ENCODE measurements around the gene FXYD7.

DNA sequence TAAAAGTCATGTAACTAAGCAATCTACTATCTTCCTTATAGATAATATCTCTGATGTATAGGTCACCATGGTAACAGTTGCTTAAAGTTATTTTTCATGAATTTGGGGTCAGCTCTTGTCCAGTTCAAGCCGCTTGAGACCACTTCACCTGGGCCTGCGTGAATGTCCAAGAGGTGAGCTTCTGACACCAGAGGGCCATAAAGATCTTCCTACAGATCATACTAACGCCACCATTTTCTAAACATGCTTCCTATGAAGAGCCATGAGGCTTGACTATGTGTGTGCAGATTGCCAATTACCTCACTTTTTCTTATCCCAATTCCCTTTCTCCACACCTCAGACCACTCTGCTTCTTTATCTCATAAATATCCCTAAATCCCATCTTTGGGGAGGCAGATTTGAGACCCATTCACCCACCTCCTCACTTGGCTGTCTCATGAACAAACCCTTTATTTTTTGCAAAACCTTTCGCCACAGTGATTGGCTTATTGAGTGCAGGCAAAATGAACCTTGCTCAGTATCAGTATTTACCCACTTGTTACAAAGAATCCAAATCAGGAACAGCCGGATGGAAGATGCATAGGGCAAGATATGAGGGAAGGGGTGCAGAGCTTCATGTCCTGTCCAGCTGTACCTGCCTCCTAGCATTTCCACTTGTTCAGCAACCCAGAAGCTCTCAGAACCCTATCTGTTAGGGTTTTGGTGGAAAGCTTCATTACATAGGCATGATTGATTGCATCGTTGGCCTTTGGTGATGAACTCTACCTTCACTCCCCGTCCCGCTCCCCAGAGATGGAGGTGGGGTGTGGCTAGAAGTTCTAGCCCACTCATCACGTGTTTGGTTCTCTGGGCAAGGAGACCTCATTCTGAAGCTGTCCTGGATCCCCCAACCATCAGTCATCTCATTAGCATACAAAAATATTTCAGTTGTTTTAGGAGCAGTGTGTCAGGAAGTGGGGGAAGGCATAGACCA, 51.2 kb downstream of the FXYD7 start:
- TF ChIP-seq, protein P1, sequence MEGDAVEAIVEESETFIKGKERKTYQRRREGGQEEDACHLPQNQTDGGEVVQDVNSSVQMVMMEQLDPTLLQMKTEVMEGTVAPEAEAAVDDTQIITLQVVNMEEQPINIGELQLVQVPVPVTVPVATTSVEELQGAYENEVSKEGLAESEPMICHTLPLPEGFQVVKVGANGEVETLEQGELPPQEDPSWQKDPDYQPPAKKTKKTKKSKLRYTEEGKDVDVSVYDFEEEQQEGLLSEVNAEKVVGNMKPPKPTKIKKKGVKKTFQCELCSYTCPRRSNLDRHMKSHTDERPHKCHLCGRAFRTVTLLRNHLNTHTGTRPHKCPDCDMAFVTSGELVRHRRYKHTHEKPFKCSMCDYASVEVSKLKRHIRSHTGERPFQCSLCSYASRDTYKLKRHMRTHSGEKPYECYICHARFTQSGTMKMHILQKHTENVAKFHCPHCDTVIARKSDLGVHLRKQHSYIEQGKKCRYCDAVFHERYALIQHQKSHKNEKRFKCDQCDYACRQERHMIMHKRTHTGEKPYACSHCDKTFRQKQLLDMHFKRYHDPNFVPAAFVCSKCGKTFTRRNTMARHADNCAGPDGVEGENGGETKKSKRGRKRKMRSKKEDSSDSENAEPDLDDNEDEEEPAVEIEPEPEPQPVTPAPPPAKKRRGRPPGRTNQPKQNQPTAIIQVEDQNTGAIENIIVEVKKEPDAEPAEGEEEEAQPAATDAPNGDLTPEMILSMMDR (IDR thresholded peaks at IDR 0.05) = no peak
- no peak for TF ChIP-seq POLR2A (IDR thresholded peaks at IDR 0.05)
- no peak for TF ChIP-seq EP300 (IDR thresholded peaks at IDR 0.05)
